Mammary epithelial cell (primary cell): ENCODE measurements around the gene BRPF1.

Experiments
- CTCF ChIP-seq, 2 donors: IDR thresholded peaks in 1 of 2; conservative IDR thresholded peaks in 1 of 2; 2 replicates each; pipeline ENCODE4 v1.5.1; 2011 to 2012; ENCODE audit warnings: inconsistent platforms in 2 of 2, low read length in 2 of 2, mild to moderate bottlenecking in 2 of 2, control low read depth in 1 of 2, low read depth in 1 of 2; ENCODE audit not compliant: insufficient read depth in 1 of 2; ENCODE audit errors: extremely low read depth in 1 of 2
- EZH2 ChIP-seq: IDR thresholded peaks from 2 replicates; pipeline ENCODE4 v1.6.1; 2012; ENCODE audit warnings: low read length, inconsistent platforms, borderline replicate concordance

- TF ChIP-seq CTCF (conservative IDR thresholded peaks at IDR 0.05 in 1 of 2, IDR thresholded peaks at IDR 0.05 in 1 of 2; ENCODE audit: extremely low read depth in 1 of 2, insufficient read depth in 1 of 2, low read depth in 1 of 2, low read length in 2 of 2): no peak
- TF ChIP-seq EZH2: no peak
Measured at GRCh38 chr3:9760779-9761505, 29.4 kb downstream of the BRPF1 start.
